ENCODE data around the gene MPRIP.

Gene MPRIP

GRCh38 chr17:17060930-17061329 is 18.7 kb downstream of the MPRIP start:
- no peak for DNase-seq (ENCODE audit: low read depth)
- no peak overlapping the region for H3K4me3 ChIP-seq (ENCODE audit: low read length)
- TF ChIP-seq CTCF (conservative IDR thresholded peaks at IDR 0.05; ENCODE audit: low read length): no peak

- no peak for DNase-seq (ENCODE audit: low read depth)
- TF ChIP-seq CTCF (conservative IDR thresholded peaks at IDR 0.05; ENCODE audit: low read length): no peak
- H3K4me3 ChIP-seq (ENCODE audit: low read length): no peak overlapping the region
Observed at GRCh38 chr17:17061516-17061915, 19.3 kb downstream of the MPRIP start.

GRCh38 chr17:17062356-17062755 is 20.1 kb downstream of the MPRIP start:
- TF ChIP-seq CTCF (conservative IDR thresholded peaks at IDR 0.05; ENCODE audit: low read length): no peak
- DNase-seq (ENCODE audit: low read depth): peak; percentile 41

GRCh38 chr17:17062866-17063265 is 20.6 kb downstream of the MPRIP start:
- H3K4me3 ChIP-seq (ENCODE audit: low read length): no peak overlapping the region
- no peak for TF ChIP-seq CTCF (conservative IDR thresholded peaks at IDR 0.05; ENCODE audit: low read length)
- DNase-seq (ENCODE audit: low read depth): no peak

More at GRCh38 chr17:17062356-17062755, 20.1 kb downstream of the MPRIP start:
- H3K4me3 ChIP-seq (ENCODE audit: low read length): no peak overlapping the region

GRCh38 chr17:17063546-17064122 is 21.4 kb downstream of the MPRIP start:
- no peak for TF ChIP-seq CTCF (conservative IDR thresholded peaks at IDR 0.05; ENCODE audit: low read length)
- no peak overlapping the region for H3K4me3 ChIP-seq (ENCODE audit: low read length)
- peak; percentile 44 for DNase-seq (ENCODE audit: low read depth)

GRCh38 chr17:17064322-17064721 is 22.1 kb downstream of the MPRIP start:
- H3K4me3 ChIP-seq (ENCODE audit: low read length): no peak overlapping the region
- DNase-seq (ENCODE audit: low read depth): no peak
- TF ChIP-seq CTCF (conservative IDR thresholded peaks at IDR 0.05; ENCODE audit: low read length): no peak

- H3K4me3 ChIP-seq (ENCODE audit: low read length): no peak overlapping the region
- no peak for DNase-seq (ENCODE audit: low read depth)
- TF ChIP-seq CTCF (conservative IDR thresholded peaks at IDR 0.05; ENCODE audit: low read length): no peak
Observed at GRCh38 chr17:17066021-17066420, 23.8 kb downstream of the MPRIP start.

Measured in AG10803 (cell line).